ENCODE measurements around the gene TMEM131. TPM values are rescaled to one million over a fixed set of nuclear protein-coding genes. Genes with fewer than 3 reads are reported as not detected.

The TMEM131 gene
- total and polyA plus RNA-seq, 2 of the 8 experiments (the other 6 are each of a cell fraction or from before 2014, with no cell fraction given), result 9.7 to 22.9 TPM

GRCh38 chr2:97963079-97963406 lies 32.7 kb downstream of the TMEM131 start:
- no peak overlapping the region for H2BK15ac ChIP-seq (ENCODE audit: low read length)
- H3K79me2 ChIP-seq (ENCODE audit: control insufficient read depth in 1 of 2, insufficient read depth in 2 of 2, low read length in 2 of 2), result peaks cover 0 to 70% of the 10 kb centered on the region in 2 experiments; a peak in 3 of 4 replicates
- H3K4me3 ChIP-seq (ENCODE audit: extremely low read depth in 1 of 4, insufficient read depth in 2 of 4, low read depth in 3 of 4, low read length in 4 of 4), result no peak overlapping the region
- H2AK5ac ChIP-seq (ENCODE audit: low read depth, low read length), result no peak overlapping the region
- H3K56ac ChIP-seq (replicated peaks; ENCODE audit: insufficient read length, low read depth, low read length), result no peak overlapping the region
- H3K27me3 ChIP-seq (replicated peaks in 1 of 4; ENCODE audit: control insufficient read depth in 3 of 4, extremely low read depth in 1 of 4, insufficient read depth in 3 of 4, low read length in 3 of 4), result no peaks in the 10 kb centered on the region
- ChIA-PET CTCF (ENCODE audit: partially characterized antibody) (interaction anchor here (0.9 to 1.4 kb wide), 3 partner anchors 156 to 346 kb away, joined by 3 to 4 read pairs (median 3); no protein-coding TSS in a partner anchor), POLR2A (ENCODE audit: partially characterized antibody) (no interaction called here)
- FAIRE-seq, result no peak
- no peak overlapping the region for H4K8ac ChIP-seq (ENCODE audit: extremely low read depth, insufficient read depth, low read length)
- no peaks in the 10 kb centered on the region for H3K9me3 ChIP-seq (ENCODE audit: insufficient read depth in 2 of 2, low read depth in 1 of 2, low read length in 1 of 2)
- no peak overlapping the region for H4K5ac ChIP-seq (ENCODE audit: insufficient read length, low read depth, low read length)
- H4K91ac ChIP-seq (replicated peaks; ENCODE audit: insufficient read length, low read length), result no peak overlapping the region
- no peaks in the 10 kb centered on the region for H3K36me3 ChIP-seq (ENCODE audit: control insufficient read depth in 2 of 4, insufficient read depth in 4 of 4, low read length in 3 of 4)
- no peak for DNase-seq (ENCODE audit: low read depth in 1 of 2, low spot score in 2 of 2)
- H2BK5ac ChIP-seq (ENCODE audit: low read depth, low read length), result no peak overlapping the region
- H3K27ac ChIP-seq (ENCODE audit: low read depth, low read length), result no peak overlapping the region
- H2BK12ac ChIP-seq (ENCODE audit: low read depth, low read length), result no peak overlapping the region
- H3K14ac ChIP-seq (ENCODE audit: insufficient read length), result no peak overlapping the region
- peaks cover 0 to 5% of the 10 kb centered on the region in 2 experiments for H4K20me1 ChIP-seq (replicated peaks in 1 of 2; ENCODE audit: control insufficient read depth in 1 of 2, insufficient read depth in 2 of 2, low read length in 2 of 2)
- no peak overlapping the region for H3K9ac ChIP-seq (replicated peaks in 1 of 4; ENCODE audit: extremely low read depth in 1 of 4, low read depth in 3 of 4, low read length in 3 of 4)
- no peak overlapping the region for H2BK120ac ChIP-seq (replicated peaks; ENCODE audit: low read depth, low read length)
- H3K23ac ChIP-seq (ENCODE audit: insufficient read length), result no peak overlapping the region
- H3K4ac ChIP-seq (replicated peaks; ENCODE audit: insufficient read length, low read depth, low read length), result no peak overlapping the region
- H3K4me1 ChIP-seq (replicated peaks in 1 of 4; ENCODE audit: control insufficient read depth in 3 of 4, insufficient read depth in 4 of 4, low read length in 3 of 4), result peaks cover 0 to 4% (median 0%) of the 10 kb centered on the region in 4 experiments; a peak in 1 of 7 replicates
- no peaks in the 10 kb centered on the region for H3K23me2 ChIP-seq (ENCODE audit: low read depth, low read length)
- H2AFZ ChIP-seq (ENCODE audit: low read length), result no peak overlapping the region
- no peak overlapping the region for H3K18ac ChIP-seq (ENCODE audit: extremely low read depth, low read length)
- H2BK20ac ChIP-seq (ENCODE audit: low read length), result no peak overlapping the region
- H3K79me1 ChIP-seq (ENCODE audit: low read depth, low read length), result peaks cover 15% of the 10 kb centered on the region
- H3K4me2 ChIP-seq (ENCODE audit: insufficient read depth in 1 of 2, low read depth in 2 of 2, low read length in 2 of 2), result no peak overlapping the region
- TF ChIP-seq CHD7 (IDR thresholded peaks at IDR 0.05; ENCODE audit: insufficient replicate concordance, low read length), result no peak

Measured in H1 (cell line).